WTC11 (cell line): ENCODE results near the gene KCNT2. TPM values are rescaled to one million over a fixed set of nuclear protein-coding genes. Genes with fewer than 3 reads are reported as not detected.

Experiments
- ATAC-seq: fragments of 200-7000 bp; cut with Tn5 transposase; 2 replicates; pipeline ENCODE4 v1.10.0; 2021; ENCODE audit warnings: mild to moderate bottlenecking, moderate library complexity
- CTCF ChIA-PET: fragments of 300-600 bp; sonication (Branson Sonifier 250); formaldehyde crosslinking; loops from one replicate; lab custom pipeline; 2021; ENCODE audit warnings: antibody characterized with exemption; lab: Charles Lee
- POLR2A ChIA-PET: fragments of 350-600 bp; sonication (Branson Sonifier 250); formaldehyde crosslinking; loops from one replicate; lab custom pipeline; 2021; ENCODE audit warnings: antibody characterized with exemption; lab: Charles Lee
- DNase-seq: peaks from one replicate; pipeline ENCODE4 v3.0.0; 2021; ENCODE audit warnings: low spot score
- H3K27ac Mint-ChIP-seq: 2 replicates; pipeline ENCODE4 v1.8.0; 2021; ENCODE audit warnings: mixed read lengths
- H3K27me3 Mint-ChIP-seq: 2 replicates; pipeline ENCODE4 v1.8.0; 2021; ENCODE audit warnings: low read depth, mild to moderate bottlenecking, moderate library complexity, mixed read lengths
- H3K36me3 Mint-ChIP-seq: 2 replicates; pipeline ENCODE4 v1.8.0; 2021; ENCODE audit warnings: mixed read lengths
- H3K4me1 Mint-ChIP-seq: 2 replicates; pipeline ENCODE4 v1.8.0; 2022; ENCODE audit warnings: mixed read lengths
- H3K4me3 Mint-ChIP-seq: 2 replicates; pipeline ENCODE4 v1.8.0; 2021; ENCODE audit warnings: mild to moderate bottlenecking, moderate library complexity, mixed read lengths
- H3K9me3 Mint-ChIP-seq: 2 replicates; pipeline ENCODE4 v1.8.0; 2021; ENCODE audit warnings: mixed read lengths
- CREM ChIP-seq: sonication (generic); formaldehyde crosslinking; IDR thresholded peaks from 2 replicates; pipeline ENCODE4 v1.8.1; 2022; ENCODE audit warnings: mild to moderate bottlenecking, missing genetic modification reagents, moderate library complexity
- FOXK1 ChIP-seq: sonication (generic); formaldehyde crosslinking; IDR thresholded peaks from 2 replicates; pipeline ENCODE4 v1.8.0; 2022; ENCODE audit warnings: mild to moderate bottlenecking, moderate library complexity, missing genetic modification reagents
- GABPB1 ChIP-seq: sonication (generic); formaldehyde crosslinking; IDR thresholded peaks from 2 replicates; pipeline ENCODE4 v1.8.1; 2023; ENCODE audit warnings: mild to moderate bottlenecking, missing genetic modification reagents
- GRHL2 ChIP-seq: fragments of 250-450 bp; sonication (Bioruptor Pico); IDR thresholded peaks from 2 replicates; pipeline ENCODE4 v1.8.0; 2022; ENCODE audit warnings: mild to moderate bottlenecking, moderate library complexity; ENCODE audit not compliant: insufficient replicate concordance, severe bottlenecking
- KAT7 ChIP-seq: sonication (generic); formaldehyde crosslinking; IDR thresholded peaks from 2 replicates; pipeline ENCODE4 v1.8.1; 2023; ENCODE audit warnings: missing genetic modification reagents, mild to moderate bottlenecking, borderline replicate concordance
- NR3C1 ChIP-seq: sonication (generic); formaldehyde crosslinking; conservative IDR thresholded peaks from 2 replicates; pipeline ENCODE4 v1.8.1; 2023; ENCODE audit warnings: low read depth, mild to moderate bottlenecking, missing genetic modification reagents
- SMAD4 ChIP-seq: sonication (generic); formaldehyde crosslinking; IDR thresholded peaks from 2 replicates; pipeline ENCODE4 v1.8.0; 2022; ENCODE audit warnings: mild to moderate bottlenecking, missing genetic modification reagents
- SP1 ChIP-seq: sonication (generic); formaldehyde crosslinking; conservative IDR thresholded peaks from 2 replicates; pipeline ENCODE4 v1.8.1; 2022; ENCODE audit warnings: missing genetic modification reagents
- ZNF121 ChIP-seq: sonication (generic); formaldehyde crosslinking; IDR thresholded peaks from 2 replicates; pipeline ENCODE4 v1.8.0; 2023; ENCODE audit warnings: missing genetic modification reagents
- ZNF138 ChIP-seq: sonication (generic); formaldehyde crosslinking; conservative IDR thresholded peaks from 2 replicates; pipeline ENCODE4 v1.8.1; 2022; ENCODE audit warnings: mild to moderate bottlenecking, moderate library complexity, missing genetic modification reagents
- ZNF396 ChIP-seq: fragments of 250-450 bp; sonication (Bioruptor Pico); IDR thresholded peaks from 2 replicates; pipeline ENCODE4 v1.8.0; 2021; ENCODE audit warnings: mild to moderate bottlenecking, moderate library complexity, borderline replicate concordance
- total RNA-seq: library from RNA; stranded (reverse); gene quantifications from 3 replicates; pipeline ENCODE4 v1.2.3, GENCODE V29; 2021
- TF ChIP-seq, protein P1 (sequence below): sonication (generic); formaldehyde crosslinking; IDR thresholded peaks from 2 replicates; pipeline ENCODE4 v1.8.1; 2023; ENCODE audit warnings: mild to moderate bottlenecking, missing genetic modification reagents, moderate library complexity
- TF ChIP-seq, protein P2 (sequence below): fragments of 250-450 bp; sonication (Bioruptor Pico); IDR thresholded peaks from 2 replicates; pipeline ENCODE4 v1.9.0; 2021; ENCODE audit warnings: mild to moderate bottlenecking
- TF ChIP-seq, protein P3 (sequence below): sonication (generic); formaldehyde crosslinking; IDR thresholded peaks from 2 replicates; pipeline ENCODE4 v1.8.0; 2023; ENCODE audit warnings: missing genetic modification reagents
- TF ChIP-seq, protein P4 (sequence below): sonication (generic); formaldehyde crosslinking; IDR thresholded peaks from 2 replicates; pipeline ENCODE4 v1.8.1; 2023; ENCODE audit warnings: mild to moderate bottlenecking, missing genetic modification reagents
- TF ChIP-seq, protein P5 (sequence below): sonication (generic); formaldehyde crosslinking; IDR thresholded peaks from 2 replicates; pipeline ENCODE4 v1.8.0; 2022; ENCODE audit warnings: missing genetic modification reagents
- TF ChIP-seq, protein P6 (sequence below): sonication (generic); formaldehyde crosslinking; IDR thresholded peaks from 2 replicates; pipeline ENCODE4 v1.8.0; 2023; ENCODE audit warnings: missing genetic modification reagents, mild to moderate bottlenecking, borderline replicate concordance
- TF ChIP-seq, protein P7 (sequence below): sonication (generic); formaldehyde crosslinking; conservative IDR thresholded peaks from 2 replicates; pipeline ENCODE4 v1.8.1; 2022; ENCODE audit warnings: mild to moderate bottlenecking, missing genetic modification reagents

The KCNT2 gene
- total RNA-seq, 1 experiment from 2014 or later = 11.6 TPM

DNA sequence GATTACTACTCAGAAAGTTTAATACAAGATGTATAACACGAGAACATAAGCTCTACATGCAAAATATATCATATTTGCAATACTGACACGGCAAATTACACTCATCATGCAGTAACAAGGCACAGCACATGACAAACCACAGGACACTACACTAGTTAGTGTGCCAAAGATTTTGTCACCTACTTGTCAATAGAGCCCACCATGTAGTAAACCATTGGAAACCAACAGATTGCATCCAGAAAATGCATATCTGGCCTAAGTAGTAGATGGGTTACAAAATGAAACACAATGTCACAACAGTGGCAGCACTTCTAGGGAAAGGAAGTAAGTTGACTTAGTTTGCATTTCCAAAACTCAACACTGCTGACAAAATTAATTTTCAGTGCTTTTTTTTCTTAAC is 288.9 kb downstream of the KCNT2 start:
- DNase-seq = no peak
- CTCF ChIA-PET = no interaction called here
- Mint-ChIP-seq H3K27ac (peak overlapping the region; percentile 26; the same call in 1 of the 2 replicates), H3K27me3 (no peaks in the 10 kb centered on the region), H3K4me3 (no peak overlapping the region), H3K4me1 (peaks cover 19% of the 10 kb centered on the region), H3K9me3 (no peaks in the 10 kb centered on the region), H3K36me3 (0 out of 2 replicates have a peak, but pooled peaks cover 3% of the 10 kb centered on the region)
- TF ChIP-seq, protein P1, sequence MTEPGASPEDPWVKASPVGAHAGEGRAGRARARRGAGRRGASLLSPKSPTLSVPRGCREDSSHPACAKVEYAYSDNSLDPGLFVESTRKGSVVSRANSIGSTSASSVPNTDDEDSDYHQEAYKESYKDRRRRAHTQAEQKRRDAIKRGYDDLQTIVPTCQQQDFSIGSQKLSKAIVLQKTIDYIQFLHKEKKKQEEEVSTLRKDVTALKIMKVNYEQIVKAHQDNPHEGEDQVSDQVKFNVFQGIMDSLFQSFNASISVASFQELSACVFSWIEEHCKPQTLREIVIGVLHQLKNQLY (CRISPR knock-in tag) = no peak
- TF ChIP-seq GRHL2 (CRISPR knock-in tag) = no peak
- TF ChIP-seq ZNF121 (CRISPR knock-in tag) = no peak
- TF ChIP-seq, protein P2, sequence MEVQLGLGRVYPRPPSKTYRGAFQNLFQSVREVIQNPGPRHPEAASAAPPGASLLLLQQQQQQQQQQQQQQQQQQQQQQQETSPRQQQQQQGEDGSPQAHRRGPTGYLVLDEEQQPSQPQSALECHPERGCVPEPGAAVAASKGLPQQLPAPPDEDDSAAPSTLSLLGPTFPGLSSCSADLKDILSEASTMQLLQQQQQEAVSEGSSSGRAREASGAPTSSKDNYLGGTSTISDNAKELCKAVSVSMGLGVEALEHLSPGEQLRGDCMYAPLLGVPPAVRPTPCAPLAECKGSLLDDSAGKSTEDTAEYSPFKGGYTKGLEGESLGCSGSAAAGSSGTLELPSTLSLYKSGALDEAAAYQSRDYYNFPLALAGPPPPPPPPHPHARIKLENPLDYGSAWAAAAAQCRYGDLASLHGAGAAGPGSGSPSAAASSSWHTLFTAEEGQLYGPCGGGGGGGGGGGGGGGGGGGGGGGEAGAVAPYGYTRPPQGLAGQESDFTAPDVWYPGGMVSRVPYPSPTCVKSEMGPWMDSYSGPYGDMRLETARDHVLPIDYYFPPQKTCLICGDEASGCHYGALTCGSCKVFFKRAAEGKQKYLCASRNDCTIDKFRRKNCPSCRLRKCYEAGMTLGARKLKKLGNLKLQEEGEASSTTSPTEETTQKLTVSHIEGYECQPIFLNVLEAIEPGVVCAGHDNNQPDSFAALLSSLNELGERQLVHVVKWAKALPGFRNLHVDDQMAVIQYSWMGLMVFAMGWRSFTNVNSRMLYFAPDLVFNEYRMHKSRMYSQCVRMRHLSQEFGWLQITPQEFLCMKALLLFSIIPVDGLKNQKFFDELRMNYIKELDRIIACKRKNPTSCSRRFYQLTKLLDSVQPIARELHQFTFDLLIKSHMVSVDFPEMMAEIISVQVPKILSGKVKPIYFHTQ (CRISPR knock-in tag) = no peak
- TF ChIP-seq, protein P3, sequence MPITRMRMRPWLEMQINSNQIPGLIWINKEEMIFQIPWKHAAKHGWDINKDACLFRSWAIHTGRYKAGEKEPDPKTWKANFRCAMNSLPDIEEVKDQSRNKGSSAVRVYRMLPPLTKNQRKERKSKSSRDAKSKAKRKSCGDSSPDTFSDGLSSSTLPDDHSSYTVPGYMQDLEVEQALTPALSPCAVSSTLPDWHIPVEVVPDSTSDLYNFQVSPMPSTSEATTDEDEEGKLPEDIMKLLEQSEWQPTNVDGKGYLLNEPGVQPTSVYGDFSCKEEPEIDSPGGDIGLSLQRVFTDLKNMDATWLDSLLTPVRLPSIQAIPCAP (CRISPR knock-in tag) = no peak
- TF ChIP-seq, protein P4, sequence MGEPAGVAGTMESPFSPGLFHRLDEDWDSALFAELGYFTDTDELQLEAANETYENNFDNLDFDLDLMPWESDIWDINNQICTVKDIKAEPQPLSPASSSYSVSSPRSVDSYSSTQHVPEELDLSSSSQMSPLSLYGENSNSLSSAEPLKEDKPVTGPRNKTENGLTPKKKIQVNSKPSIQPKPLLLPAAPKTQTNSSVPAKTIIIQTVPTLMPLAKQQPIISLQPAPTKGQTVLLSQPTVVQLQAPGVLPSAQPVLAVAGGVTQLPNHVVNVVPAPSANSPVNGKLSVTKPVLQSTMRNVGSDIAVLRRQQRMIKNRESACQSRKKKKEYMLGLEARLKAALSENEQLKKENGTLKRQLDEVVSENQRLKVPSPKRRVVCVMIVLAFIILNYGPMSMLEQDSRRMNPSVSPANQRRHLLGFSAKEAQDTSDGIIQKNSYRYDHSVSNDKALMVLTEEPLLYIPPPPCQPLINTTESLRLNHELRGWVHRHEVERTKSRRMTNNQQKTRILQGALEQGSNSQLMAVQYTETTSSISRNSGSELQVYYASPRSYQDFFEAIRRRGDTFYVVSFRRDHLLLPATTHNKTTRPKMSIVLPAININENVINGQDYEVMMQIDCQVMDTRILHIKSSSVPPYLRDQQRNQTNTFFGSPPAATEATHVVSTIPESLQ (CRISPR knock-in tag) = no peak
- ATAC-seq = no peak
- POLR2A ChIA-PET = no interaction called here

DNA sequence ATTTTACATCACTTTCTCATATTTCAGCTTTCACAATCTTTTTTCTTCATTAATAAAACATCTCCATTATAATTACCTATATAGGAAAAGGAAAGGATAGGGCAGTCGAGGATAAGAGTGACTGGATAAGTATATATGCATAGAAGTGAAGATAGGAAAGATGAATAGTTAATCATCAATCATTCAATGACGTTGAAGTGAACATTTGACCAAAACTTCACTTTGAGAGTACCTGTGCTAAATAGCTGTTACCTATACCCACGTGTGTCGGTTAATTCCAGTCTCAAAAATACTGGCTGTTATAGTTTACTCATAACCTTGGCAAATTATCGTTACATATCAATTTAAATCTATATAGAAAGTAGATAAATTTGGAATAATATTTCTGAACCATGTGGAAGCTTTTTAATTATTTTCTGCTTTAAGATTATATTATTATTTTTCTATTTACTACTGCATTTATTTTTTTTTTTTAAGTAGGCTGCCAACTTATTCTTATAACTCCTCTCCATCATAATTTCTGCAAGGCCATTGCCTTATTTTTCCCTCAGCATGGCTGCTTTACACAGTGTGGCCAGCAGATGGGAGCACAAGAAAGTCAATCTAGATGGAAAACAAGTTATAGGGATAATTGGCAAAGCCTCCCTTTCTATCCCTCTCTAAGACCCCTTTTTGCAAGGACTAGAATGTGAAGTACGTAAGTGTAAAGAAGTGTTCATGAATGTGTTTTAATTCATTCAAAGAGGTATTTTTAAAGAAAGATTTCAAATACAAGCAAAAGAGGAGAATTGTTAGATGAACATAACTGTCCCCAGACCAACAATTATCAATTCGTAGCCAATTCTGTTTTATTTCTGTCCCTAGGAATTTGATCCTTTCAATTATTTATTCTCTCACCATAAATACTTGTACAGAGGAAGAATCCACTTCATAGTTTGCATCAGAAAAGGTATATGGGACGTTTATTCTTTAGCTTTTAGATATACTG is 290.4 kb downstream of the KCNT2 start:
- no peaks in the 10 kb centered on the region for H3K27me3 Mint-ChIP-seq
- no peaks in the 10 kb centered on the region for H3K9me3 Mint-ChIP-seq
- ChIA-PET POLR2A (no interaction called here), CTCF (no interaction called here)
- H3K27ac Mint-ChIP-seq = no peak overlapping the region
- no peak overlapping the region for H3K4me3 Mint-ChIP-seq
- ATAC-seq (peak; percentile 79), DNase-seq (peak; percentile 32)
- peaks cover 18% of the 10 kb centered on the region for H3K4me1 Mint-ChIP-seq
- H3K36me3 Mint-ChIP-seq = peaks cover 4% of the 10 kb centered on the region; the same call in 1 of the 2 replicates
- TF ChIP-seq GABPB1 (no peak), KAT7 (CRISPR knock-in tag) (no peak), CREM (CRISPR knock-in tag) (no peak), ZNF396 (CRISPR knock-in tag) (no peak), NR3C1 (CRISPR knock-in tag) (no peak), FOXK1 (CRISPR knock-in tag) (no peak), SMAD4 (CRISPR knock-in tag) (no peak), ZNF138 (CRISPR knock-in tag) (no peak), SP1 (CRISPR knock-in tag) (no peak)
- TF ChIP-seq, protein P5, sequence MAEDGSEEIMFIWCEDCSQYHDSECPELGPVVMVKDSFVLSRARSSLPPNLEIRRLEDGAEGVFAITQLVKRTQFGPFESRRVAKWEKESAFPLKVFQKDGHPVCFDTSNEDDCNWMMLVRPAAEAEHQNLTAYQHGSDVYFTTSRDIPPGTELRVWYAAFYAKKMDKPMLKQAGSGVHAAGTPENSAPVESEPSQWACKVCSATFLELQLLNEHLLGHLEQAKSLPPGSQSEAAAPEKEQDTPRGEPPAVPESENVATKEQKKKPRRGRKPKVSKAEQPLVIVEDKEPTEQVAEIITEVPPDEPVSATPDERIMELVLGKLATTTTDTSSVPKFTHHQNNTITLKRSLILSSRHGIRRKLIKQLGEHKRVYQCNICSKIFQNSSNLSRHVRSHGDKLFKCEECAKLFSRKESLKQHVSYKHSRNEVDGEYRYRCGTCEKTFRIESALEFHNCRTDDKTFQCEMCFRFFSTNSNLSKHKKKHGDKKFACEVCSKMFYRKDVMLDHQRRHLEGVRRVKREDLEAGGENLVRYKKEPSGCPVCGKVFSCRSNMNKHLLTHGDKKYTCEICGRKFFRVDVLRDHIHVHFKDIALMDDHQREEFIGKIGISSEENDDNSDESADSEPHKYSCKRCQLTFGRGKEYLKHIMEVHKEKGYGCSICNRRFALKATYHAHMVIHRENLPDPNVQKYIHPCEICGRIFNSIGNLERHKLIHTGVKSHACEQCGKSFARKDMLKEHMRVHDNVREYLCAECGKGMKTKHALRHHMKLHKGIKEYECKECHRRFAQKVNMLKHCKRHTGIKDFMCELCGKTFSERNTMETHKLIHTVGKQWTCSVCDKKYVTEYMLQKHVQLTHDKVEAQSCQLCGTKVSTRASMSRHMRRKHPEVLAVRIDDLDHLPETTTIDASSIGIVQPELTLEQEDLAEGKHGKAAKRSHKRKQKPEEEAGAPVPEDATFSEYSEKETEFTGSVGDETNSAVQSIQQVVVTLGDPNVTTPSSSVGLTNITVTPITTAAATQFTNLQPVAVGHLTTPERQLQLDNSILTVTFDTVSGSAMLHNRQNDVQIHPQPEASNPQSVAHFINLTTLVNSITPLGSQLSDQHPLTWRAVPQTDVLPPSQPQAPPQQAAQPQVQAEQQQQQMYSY = no peak
- TF ChIP-seq, protein P6, sequence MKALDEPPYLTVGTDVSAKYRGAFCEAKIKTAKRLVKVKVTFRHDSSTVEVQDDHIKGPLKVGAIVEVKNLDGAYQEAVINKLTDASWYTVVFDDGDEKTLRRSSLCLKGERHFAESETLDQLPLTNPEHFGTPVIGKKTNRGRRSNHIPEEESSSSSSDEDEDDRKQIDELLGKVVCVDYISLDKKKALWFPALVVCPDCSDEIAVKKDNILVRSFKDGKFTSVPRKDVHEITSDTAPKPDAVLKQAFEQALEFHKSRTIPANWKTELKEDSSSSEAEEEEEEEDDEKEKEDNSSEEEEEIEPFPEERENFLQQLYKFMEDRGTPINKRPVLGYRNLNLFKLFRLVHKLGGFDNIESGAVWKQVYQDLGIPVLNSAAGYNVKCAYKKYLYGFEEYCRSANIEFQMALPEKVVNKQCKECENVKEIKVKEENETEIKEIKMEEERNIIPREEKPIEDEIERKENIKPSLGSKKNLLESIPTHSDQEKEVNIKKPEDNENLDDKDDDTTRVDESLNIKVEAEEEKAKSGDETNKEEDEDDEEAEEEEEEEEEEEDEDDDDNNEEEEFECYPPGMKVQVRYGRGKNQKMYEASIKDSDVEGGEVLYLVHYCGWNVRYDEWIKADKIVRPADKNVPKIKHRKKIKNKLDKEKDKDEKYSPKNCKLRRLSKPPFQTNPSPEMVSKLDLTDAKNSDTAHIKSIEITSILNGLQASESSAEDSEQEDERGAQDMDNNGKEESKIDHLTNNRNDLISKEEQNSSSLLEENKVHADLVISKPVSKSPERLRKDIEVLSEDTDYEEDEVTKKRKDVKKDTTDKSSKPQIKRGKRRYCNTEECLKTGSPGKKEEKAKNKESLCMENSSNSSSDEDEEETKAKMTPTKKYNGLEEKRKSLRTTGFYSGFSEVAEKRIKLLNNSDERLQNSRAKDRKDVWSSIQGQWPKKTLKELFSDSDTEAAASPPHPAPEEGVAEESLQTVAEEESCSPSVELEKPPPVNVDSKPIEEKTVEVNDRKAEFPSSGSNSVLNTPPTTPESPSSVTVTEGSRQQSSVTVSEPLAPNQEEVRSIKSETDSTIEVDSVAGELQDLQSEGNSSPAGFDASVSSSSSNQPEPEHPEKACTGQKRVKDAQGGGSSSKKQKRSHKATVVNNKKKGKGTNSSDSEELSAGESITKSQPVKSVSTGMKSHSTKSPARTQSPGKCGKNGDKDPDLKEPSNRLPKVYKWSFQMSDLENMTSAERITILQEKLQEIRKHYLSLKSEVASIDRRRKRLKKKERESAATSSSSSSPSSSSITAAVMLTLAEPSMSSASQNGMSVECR (CRISPR knock-in tag) = no peak
- TF ChIP-seq, protein P7, sequence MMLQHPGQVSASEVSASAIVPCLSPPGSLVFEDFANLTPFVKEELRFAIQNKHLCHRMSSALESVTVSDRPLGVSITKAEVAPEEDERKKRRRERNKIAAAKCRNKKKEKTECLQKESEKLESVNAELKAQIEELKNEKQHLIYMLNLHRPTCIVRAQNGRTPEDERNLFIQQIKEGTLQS (CRISPR knock-in tag) = no peak
